Activated T-cell treated with anti-CD3 and anti-CD28 coated beads for 1 hour (primary cell): Measurements from ENCODE around the gene EPN2.
"Not testable (repeated sequence)": the region's sequence is repeated elsewhere in the genome, so short reads cannot be mapped to it uniquely, and the experiment has no call there.

Experiments
- DNase-seq: peaks from one replicate; pipeline ENCODE4 v3.0.0-alpha.2; 2020; ENCODE audit warnings: low read depth

The EPN2 gene

GRCh38 chr17:19237139-19237388, at the start of gene EPN2:
Gene EPN2, plus strand, starts transcription at chr17:19237366. Its CDS starts 45,754 bp downstream, at chr17:19283120.
- DNase-seq, result peak; percentile 53

- not testable (repeated sequence) for DNase-seq
Observed at GRCh38 chr17:19187883-19188869, 49.0 kb upstream of the EPN2 start.

DNA sequence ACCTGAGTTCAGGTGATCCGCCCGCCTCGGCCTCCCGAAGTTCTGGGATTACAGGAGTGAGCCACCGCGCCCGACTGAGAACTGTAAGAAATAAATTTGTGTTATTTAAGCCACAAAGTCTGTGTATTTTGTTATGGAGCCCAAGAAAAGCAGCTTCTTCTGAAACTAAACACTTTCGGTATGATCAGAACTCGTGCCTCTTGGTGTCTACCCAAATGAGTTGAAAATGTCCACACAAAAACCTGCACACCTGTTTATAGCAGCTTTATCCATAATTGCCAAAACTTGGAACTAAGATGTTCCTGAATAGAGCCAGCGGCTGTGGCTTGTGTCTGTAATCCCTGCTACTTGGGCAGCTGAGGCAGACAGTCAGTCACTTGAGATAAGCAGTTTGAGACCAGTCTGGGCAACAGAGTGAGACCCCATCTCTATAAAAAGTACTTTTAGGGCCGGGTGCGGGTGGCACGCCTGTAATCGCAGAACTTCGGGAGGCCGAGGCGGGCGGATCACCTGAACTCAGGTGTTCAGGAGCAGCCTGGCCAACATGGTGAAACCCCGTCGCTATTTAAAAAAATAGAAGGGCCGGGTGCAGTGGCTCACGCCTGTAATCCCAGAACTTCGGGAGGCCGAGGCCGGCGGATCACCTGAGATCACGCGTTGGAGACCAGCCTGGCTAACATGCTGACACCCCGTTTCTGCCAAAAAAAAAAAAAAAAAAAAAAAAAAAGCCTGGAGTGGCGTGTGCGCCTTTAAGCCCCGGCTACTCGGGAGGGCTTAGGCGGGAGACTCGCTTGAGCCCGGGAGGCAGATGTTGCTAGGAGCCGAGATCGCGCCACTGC, 48.1 kb upstream of the EPN2 start:
- not testable (repeated sequence) for DNase-seq

GRCh38 chr17:19189781-19190405, 47.3 kb upstream of the EPN2 start:
- not testable (repeated sequence) for DNase-seq

DNA sequence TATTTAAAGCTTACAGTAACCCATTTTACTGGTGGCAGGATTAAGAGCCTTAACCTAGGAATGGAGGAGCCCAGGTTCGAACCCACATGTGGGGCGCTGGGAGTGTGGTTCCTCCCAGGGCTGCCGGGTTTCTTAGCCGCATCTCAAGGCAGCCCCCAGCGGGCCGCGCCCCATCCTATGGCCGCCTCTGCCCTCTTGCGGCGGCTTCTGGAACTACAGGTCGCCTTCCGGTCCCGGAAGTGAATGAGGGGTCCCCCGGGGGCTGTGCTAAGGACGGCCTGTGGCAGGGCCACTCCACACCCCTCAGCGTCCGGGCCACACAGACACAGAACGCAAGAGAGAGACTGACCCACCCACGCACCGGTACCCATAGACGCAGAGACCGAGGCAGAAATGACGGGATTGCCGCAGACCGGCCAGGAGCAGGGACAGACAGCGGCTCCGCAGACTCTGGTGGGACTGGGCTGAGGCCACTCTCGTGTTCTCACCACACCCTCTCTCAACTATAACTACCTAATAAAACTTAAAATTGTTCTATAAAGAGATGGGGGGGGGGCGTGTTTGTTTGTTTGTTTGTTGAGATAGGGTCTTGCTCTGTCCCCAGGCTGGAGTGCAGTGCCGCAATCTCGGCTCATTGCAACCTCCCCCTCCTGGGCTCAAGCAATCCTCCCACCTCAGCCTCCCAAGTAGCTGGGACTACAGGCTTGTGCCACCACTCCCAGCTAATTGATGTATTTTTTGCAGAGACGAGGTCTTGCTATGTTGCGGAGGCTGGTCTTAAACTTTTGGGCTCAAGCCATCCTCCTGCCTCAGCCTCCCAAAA, 40.6 kb upstream of the EPN2 start:
- not testable (repeated sequence) for DNase-seq

DNA sequence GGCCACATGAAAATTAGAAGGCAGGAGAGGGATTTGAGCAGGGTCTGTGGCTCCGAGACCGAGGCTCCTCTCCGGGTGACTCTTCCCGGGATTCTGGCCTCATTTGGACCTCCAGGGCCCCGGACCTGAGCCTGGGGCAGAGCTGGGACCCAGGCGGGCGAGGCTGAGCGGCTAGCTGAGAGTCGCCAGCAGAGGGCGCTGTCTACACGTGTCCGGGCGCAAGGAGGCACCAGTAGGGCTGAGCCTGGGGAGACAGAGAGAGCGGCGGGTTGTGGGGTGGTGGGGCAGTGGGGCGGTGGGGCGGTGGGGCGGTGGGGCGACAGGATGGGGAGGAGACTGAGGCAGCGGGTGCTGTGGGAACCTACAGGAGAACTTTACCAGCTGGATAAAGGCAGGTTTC, 34.7 kb upstream of the EPN2 start:
- not testable (repeated sequence) for DNase-seq

- not testable (repeated sequence) for DNase-seq
Observed at GRCh38 chr17:19203429-19203828, 33.7 kb upstream of the EPN2 start.

DNA sequence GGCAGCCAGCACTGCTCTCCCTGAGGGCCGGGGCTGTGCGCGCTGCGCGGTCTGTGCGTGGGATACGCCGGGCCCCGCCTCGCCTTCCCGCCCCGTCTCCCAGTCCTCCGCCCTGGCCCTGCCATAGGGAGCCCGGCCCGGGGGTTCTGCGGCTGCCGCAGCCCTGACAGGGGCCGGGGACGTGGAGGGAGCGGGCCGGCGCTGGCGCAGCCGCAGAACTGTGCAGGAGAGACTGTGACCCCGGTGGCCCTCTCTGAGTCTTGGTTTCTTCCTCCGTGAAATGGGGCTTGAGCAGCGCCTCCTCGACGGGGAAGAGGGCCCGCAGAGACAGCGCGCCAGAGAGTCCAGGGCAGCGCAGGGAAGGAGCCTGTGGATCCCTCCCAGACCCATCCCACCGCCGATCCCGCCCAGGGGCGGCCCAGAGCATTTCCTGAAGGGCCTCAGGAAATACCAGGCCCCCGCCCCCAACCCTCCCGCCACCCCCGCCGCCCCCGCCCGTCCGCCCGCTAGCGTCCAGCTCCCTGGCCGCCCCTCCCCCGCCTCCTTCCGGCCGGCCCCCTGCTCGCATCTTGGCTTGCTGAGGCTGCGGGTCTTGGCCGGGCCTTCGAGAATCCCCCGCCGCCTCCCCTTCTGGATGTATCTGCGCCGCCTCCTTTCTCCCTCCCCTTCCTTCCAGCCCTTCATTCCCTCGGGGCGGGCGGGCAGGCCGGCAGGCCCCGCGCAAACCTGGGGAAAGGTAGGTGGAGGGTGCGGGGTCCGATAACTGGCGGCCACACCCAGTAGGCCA, 21.9 kb upstream of the EPN2 start:
- DNase-seq, result not testable (repeated sequence)

GRCh38 chr17:19216148-19216926, 20.8 kb upstream of the EPN2 start:
- not testable (repeated sequence) for DNase-seq

DNA sequence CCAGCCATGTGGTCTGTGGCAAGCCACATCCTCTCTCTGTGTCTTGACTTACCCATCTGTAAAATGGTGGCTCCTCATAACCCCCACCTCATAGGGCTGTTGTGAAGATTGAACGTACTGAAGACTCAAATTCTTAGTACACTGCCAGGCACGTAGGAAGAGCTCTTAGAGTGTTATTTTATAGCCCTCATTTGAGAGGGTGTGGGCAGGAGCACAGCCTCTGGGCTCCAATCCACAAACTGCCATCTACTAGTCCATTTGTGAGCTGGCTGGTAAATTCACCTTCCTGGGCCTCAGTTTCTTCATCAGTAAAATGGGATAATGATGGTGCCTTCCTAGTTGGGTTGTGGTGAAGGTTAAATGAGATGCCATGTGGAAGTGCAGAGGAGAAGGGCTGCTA, 18.3 kb upstream of the EPN2 start:
- not testable (repeated sequence) for DNase-seq

GRCh38 chr17:19219384-19219783, 17.8 kb upstream of the EPN2 start:
- DNase-seq, result not testable (repeated sequence)

- DNase-seq, result not testable (repeated sequence)
Observed at GRCh38 chr17:19220195-19220594, 17.0 kb upstream of the EPN2 start.

DNA sequence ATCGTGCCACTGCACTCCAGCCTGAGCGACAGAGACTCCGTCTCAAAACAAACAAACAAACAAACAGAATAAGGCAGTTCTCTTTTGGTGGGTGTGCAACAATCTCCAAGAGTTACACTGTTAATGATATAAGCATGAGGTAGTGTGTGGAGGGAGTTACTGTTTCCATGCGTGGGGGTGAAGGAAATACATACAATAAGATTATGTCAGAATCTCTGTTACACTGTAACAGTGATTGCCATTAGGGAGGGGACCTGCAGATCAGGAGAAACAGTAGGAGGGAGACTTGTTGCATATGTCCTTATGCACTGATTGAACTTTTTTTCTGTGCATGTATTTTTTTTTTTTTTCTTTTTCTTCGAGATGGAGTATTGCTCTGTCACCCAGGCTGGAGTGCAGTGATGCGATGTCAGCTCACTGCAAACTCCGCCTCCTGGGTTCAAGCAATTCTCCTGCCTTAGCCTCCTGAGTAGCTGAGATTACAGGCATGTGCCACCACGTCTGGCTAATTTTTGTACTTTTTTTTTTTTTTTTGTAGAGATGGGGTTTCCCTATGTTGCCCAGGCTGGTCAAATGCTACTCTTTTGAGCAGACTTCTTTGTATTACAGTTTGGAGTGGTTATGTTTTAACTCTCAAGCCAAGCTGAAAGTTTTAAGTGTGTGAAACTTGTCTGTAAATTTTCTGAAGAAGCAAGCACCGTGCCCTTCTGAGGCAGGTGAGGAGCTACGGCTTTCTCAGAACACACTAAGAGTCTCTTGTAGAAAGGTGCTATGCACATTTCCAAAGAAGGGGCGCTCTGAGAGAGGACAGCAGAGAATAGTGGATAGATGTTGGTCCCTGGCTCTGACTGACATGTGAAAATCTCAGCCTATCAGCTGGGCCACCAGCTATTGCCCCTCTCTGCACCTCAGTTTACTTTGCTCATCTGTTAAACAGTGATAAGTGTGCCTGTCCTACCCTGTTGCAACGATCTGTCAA, 10.3 kb upstream of the EPN2 start:
- DNase-seq, result not testable (repeated sequence)

- DNase-seq, result not testable (repeated sequence)
Observed at GRCh38 chr17:19234676-19235075, 2.5 kb upstream of the EPN2 start.

- not testable (repeated sequence) for DNase-seq
Observed at GRCh38 chr17:19236351-19237138, 621 bp upstream of the EPN2 start.

DNA sequence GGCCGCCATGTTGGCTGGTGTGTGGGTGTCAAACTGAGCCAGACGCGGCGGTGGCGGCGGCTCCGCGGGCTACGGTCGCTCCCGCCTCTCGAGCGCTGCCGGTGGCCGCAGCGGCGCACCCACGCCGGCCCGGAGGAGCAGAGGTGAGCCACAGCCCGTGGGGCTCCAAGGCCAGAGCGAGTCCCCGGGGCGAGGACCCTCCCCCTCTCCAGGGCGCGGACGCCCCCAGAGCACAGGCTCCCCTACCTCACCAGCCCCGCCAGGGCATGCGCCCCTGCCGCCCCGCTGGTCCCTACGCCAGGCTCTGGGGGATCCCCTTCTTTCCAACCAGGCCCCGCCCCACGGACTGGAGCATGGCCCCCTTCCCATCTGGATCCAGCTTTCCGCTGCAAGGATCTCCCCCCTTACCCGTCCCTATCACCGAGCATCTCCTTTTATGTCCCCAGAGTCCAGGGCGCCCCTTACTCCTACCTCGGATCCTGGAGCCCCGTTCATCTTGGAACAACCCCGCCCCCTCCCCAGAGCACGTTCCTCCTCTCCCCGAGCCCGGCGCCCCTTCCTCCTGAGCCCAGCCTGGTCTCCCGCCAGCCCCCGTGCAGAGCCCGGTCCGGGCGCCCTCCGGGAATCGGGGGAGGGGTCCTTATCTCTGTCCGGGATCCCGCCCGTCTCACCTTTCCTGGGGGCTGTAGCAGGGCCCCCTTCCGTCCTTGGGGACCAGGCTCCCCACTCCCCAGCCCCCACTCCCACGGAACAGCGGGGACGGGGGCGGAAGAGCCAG, 412 bp downstream of the EPN2 start:
- peak; percentile 6 for DNase-seq

- peak; percentile 1 for DNase-seq
Observed at GRCh38 chr17:19238167-19238505, 970 bp downstream of the EPN2 start.
